Nephron progenitor cell (in vitro differentiated cells): ENCODE measurements around the gene CAPZB.

ENCODE experiments used
- DNase-seq: peaks from one replicate; pipeline ENCODE4 v3.0.0; 2021
- H3K27ac Mint-ChIP-seq: 2 replicates; pipeline ENCODE4 v1.8.0; 2021; ENCODE audit warnings: mild to moderate bottlenecking, moderate library complexity, mixed read lengths
- H3K27me3 Mint-ChIP-seq: 2 replicates; pipeline ENCODE4 v1.8.0; 2021; ENCODE audit warnings: mild to moderate bottlenecking, low read depth, mixed read lengths; ENCODE audit not compliant: poor library complexity
- H3K36me3 Mint-ChIP-seq: 2 replicates; pipeline ENCODE4 v1.8.0; 2021; ENCODE audit warnings: low read depth, mixed read lengths
- H3K4me1 Mint-ChIP-seq: 2 replicates; pipeline ENCODE4 v1.8.0; 2021; ENCODE audit warnings: mixed read lengths
- H3K4me3 Mint-ChIP-seq: 2 replicates; pipeline ENCODE4 v1.8.0; 2021; ENCODE audit warnings: mild to moderate bottlenecking, moderate library complexity, mixed read lengths
- H3K9me3 Mint-ChIP-seq: 2 replicates; pipeline ENCODE4 v1.8.0; 2021; ENCODE audit warnings: mild to moderate bottlenecking, moderate library complexity, mixed read lengths
- TF ChIP-seq, protein P1 (sequence below): fragments of 200-600 bp; sonication (generic); IDR thresholded peaks from 2 replicates; pipeline ENCODE4 v1.5.0; 2021; ENCODE audit warnings: antibody characterized with exemption

CAPZB gene

DNA sequence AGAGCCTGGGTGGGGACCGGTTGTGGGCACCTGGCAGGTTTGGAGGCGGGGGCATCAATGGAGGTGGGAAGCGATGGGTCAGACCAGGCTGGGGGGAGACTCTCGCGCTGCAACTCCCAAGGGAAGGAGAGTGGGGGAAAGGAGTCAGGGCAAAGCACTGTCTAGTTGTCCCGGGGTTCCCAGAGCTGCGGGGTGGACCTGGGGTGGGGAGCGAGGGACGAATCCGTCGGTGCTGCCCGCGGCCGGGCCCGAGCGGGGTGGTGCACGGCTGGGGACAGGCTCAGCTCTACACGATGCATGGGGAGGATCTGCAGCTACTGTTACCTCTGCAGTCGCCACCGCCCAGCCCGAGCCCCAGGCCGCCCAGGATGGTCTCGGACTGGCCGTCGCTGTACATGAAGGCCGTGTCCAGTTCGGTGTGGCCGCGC lies 173.8 kb downstream of the CAPZB start:
- peaks cover 26% of the 10 kb centered on the region for H3K36me3 Mint-ChIP-seq
- DNase-seq, result no peak

GRCh38 chr1:19310720-19311502 lies 174.4 kb downstream of the CAPZB start:
- Mint-ChIP-seq H3K4me1 (peaks cover 41% of the 10 kb centered on the region), H3K9me3 (no peaks in the 10 kb centered on the region), H3K27ac (no peak overlapping the region), H3K36me3 (peaks cover 29% of the 10 kb centered on the region), H3K4me3 (peak overlapping the region; percentile 89), H3K27me3 (no peaks in the 10 kb centered on the region)
- no peak for DNase-seq
- TF ChIP-seq, protein P1, sequence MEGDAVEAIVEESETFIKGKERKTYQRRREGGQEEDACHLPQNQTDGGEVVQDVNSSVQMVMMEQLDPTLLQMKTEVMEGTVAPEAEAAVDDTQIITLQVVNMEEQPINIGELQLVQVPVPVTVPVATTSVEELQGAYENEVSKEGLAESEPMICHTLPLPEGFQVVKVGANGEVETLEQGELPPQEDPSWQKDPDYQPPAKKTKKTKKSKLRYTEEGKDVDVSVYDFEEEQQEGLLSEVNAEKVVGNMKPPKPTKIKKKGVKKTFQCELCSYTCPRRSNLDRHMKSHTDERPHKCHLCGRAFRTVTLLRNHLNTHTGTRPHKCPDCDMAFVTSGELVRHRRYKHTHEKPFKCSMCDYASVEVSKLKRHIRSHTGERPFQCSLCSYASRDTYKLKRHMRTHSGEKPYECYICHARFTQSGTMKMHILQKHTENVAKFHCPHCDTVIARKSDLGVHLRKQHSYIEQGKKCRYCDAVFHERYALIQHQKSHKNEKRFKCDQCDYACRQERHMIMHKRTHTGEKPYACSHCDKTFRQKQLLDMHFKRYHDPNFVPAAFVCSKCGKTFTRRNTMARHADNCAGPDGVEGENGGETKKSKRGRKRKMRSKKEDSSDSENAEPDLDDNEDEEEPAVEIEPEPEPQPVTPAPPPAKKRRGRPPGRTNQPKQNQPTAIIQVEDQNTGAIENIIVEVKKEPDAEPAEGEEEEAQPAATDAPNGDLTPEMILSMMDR, result no peak

More for the DNA sequence above, 173.8 kb downstream of the CAPZB start:
- TF ChIP-seq, protein P1, result no peak
- H3K4me3 Mint-ChIP-seq, result peak overlapping the region; percentile 89
- peaks cover 47% of the 10 kb centered on the region for H3K4me1 Mint-ChIP-seq
- no peaks in the 10 kb centered on the region for H3K27me3 Mint-ChIP-seq
- no peak overlapping the region for H3K27ac Mint-ChIP-seq
- no peaks in the 10 kb centered on the region for H3K9me3 Mint-ChIP-seq

GRCh38 chr1:19310061-19310460 lies 175.3 kb downstream of the CAPZB start:
- no peak overlapping the region for H3K4me3 Mint-ChIP-seq
- no peak for DNase-seq
- H3K9me3 Mint-ChIP-seq, result no peaks in the 10 kb centered on the region
- peaks cover 34% of the 10 kb centered on the region for H3K4me1 Mint-ChIP-seq
- H3K27ac Mint-ChIP-seq, result no peak overlapping the region
- H3K36me3 Mint-ChIP-seq, result peaks cover 36% of the 10 kb centered on the region
- no peaks in the 10 kb centered on the region for H3K27me3 Mint-ChIP-seq
- TF ChIP-seq, protein P1, result no peak

DNA sequence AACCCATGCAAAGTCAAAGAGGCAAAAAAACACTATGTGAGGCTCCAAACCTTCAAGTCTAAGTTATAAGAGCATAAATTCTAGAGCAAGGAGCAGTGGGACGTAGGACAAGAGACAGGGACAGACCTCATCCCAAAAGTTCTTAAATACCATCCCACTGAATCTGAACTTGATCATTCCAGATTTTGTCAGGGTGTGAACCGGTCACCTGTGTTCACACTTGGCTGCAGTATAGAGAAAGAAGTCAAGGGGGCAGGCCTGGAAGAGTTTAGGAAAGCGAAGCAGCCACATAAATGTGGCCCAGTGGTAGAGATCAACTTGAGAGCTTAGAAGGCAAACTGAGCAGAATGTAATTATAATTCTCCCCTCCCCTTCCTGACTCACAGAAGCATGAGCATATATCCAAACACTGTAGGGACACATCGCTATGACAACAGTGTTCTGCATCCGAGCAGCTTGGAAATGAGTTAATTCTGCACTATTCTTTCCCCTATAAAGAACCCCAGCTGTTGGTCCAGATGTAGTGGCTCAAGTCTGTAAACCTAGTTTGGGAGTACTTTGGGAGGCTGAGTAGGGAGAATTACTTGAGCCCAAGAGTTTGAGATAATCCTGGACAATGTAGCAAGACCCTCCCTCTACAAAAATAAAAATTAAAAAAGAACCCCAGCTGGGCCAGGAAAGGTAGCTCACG lies 176.1 kb downstream of the CAPZB start:
- H3K4me3 Mint-ChIP-seq, result no peak overlapping the region
- H3K27ac Mint-ChIP-seq, result peak overlapping the region; percentile 77

DNA sequence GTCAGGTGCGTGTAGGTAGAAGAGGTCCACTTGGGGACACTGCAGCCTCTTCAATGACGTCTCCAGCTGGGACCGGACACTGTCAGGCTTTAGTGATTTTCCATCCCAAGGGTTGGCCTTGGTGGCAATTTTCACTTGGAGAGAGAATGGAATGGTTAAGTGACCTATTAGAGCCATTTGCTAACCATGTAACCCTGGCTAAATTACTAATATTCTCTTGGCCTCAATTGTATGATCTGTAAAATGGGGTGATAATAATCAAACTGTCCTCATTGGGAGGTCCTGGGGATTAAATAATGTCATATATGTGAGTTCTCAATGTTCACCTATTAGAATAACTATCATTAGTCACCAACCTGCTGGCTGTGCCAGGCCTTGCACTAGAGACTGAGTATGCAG lies 176.8 kb downstream of the CAPZB start:
- Mint-ChIP-seq H3K9me3 (no peaks in the 10 kb centered on the region), H3K27me3 (no peaks in the 10 kb centered on the region), H3K27ac (peak overlapping the region; percentile 77), H3K36me3 (peaks cover 52% of the 10 kb centered on the region), H3K4me3 (no peak overlapping the region), H3K4me1 (peaks cover 31% of the 10 kb centered on the region)
- DNase-seq, result no peak
- TF ChIP-seq, protein P1, result no peak

More for the DNA sequence above, 176.1 kb downstream of the CAPZB start:
- H3K36me3 Mint-ChIP-seq, result peaks cover 44% of the 10 kb centered on the region
- no peaks in the 10 kb centered on the region for H3K9me3 Mint-ChIP-seq
- no peak for DNase-seq
- peaks cover 34% of the 10 kb centered on the region for H3K4me1 Mint-ChIP-seq
- TF ChIP-seq, protein P1, result no peak
- no peaks in the 10 kb centered on the region for H3K27me3 Mint-ChIP-seq
